MCF 10A (cell line): ENCODE measurements around the gene CD164. TPM values are rescaled to one million over a fixed set of nuclear protein-coding genes. Genes with fewer than 3 reads are reported as not detected.

Experiments
- BruUV-seq: library from RNA; stranded (reverse); fragments of 400-500 nt; replicated peaks from 2 replicates; lab custom pipeline; 2021; lab: Mats Ljungman, UMichigan
- CTCF ChIA-PET: fragments of 300-600 bp; sonication (Branson Sonifier 250); formaldehyde crosslinking; extraction: SDS; loops from one replicate; lab custom pipeline; 2021; ENCODE audit warnings: antibody characterized with exemption, inconsistent platforms; lab: Yijun Ruan, JAX
- POLR2A ChIA-PET: fragments of 300-600, 350-650 bp; sonication (Branson Sonifier 250); formaldehyde crosslinking; extraction: SDS; loops from one replicate; lab custom pipeline; 2020; ENCODE audit warnings: antibody characterized with exemption, inconsistent platforms; lab: Yijun Ruan, JAX
- DNase-seq: peaks from one replicate; pipeline ENCODE4 v3.0.0-alpha.2; 2018; ENCODE audit not compliant: unreplicated experiment
- H3K27ac Mint-ChIP-seq: one replicate; pipeline ENCODE4 v1.8.0; 2022; ENCODE audit warnings: mild to moderate bottlenecking, low read depth, mixed read lengths; ENCODE audit not compliant: unreplicated experiment
- H3K27me3 Mint-ChIP-seq: one replicate; pipeline ENCODE4 v1.8.0; 2022; ENCODE audit warnings: mixed read lengths; ENCODE audit not compliant: insufficient read depth, unreplicated experiment
- H3K36me3 Mint-ChIP-seq: one replicate; pipeline ENCODE4 v1.8.0; 2022; ENCODE audit warnings: mild to moderate bottlenecking, moderate library complexity, mixed read lengths; ENCODE audit not compliant: insufficient read depth, unreplicated experiment
- H3K4me1 Mint-ChIP-seq: one replicate; pipeline ENCODE4 v1.8.0; 2022; ENCODE audit warnings: mixed read lengths; ENCODE audit not compliant: insufficient read depth, unreplicated experiment
- H3K4me3 Mint-ChIP-seq: one replicate; pipeline ENCODE4 v1.8.0; 2022; ENCODE audit warnings: mild to moderate bottlenecking, moderate library complexity, mixed read lengths; ENCODE audit not compliant: unreplicated experiment
- H3K9me3 Mint-ChIP-seq: one replicate; pipeline ENCODE4 v1.8.0; 2022; ENCODE audit warnings: mixed read lengths; ENCODE audit not compliant: unreplicated experiment
- CTCF ChIP-seq: fragments of 200-600 bp; IDR thresholded peaks from one replicate; pipeline ENCODE4 v1.8.0; 2022; ENCODE audit warnings: antibody characterized with exemption, mild to moderate bottlenecking; ENCODE audit not compliant: unreplicated experiment
- intact Hi-C: fragments of 100-400 bp; cut with micrococcal nuclease; formaldehyde crosslinking; loops from 2 replicates; pipeline ENCODE4 v1.14.1; 2022
- total RNA-seq: library from RNA; stranded (reverse); gene quantifications from 2 replicates; pipeline ENCODE4 v1.2.3, GENCODE V29; 2022

The CD164 gene
- total RNA-seq, 1 experiment from 2014 or later: 156 TPM

GRCh38 chr6:109356237-109356636 is 26.0 kb downstream of the CD164 start:
- no peak for DNase-seq
- Mint-ChIP-seq H3K36me3 (peaks cover 29% of the 10 kb centered on the region), H3K27ac (no peak overlapping the region), H3K4me3 (no peak overlapping the region), H3K9me3 (no peaks in the 10 kb centered on the region), H3K4me1 (peaks cover 18% of the 10 kb centered on the region), H3K27me3 (no peaks in the 10 kb centered on the region)
- ChIA-PET POLR2A (no interaction called here), CTCF (interaction anchor here (0.6 kb wide), 1 partner anchor 691 kb away, joined by 3 read pairs; no protein-coding TSS in a partner anchor)
- no TSS peak for BruUV-seq
- TF ChIP-seq CTCF: no peak
- intact Hi-C loops: no loop called here

GRCh38 chr6:109351231-109352130 is 30.8 kb downstream of the CD164 start:
- H3K36me3 Mint-ChIP-seq: peaks cover 25% of the 10 kb centered on the region
- H3K27ac Mint-ChIP-seq: peak overlapping the region; percentile 89
- H3K9me3 Mint-ChIP-seq: no peaks in the 10 kb centered on the region
- H3K4me3 Mint-ChIP-seq: peak overlapping the region; percentile 9
- DNase-seq: peak; percentile 45
- peaks cover 36% of the 10 kb centered on the region for H3K4me1 Mint-ChIP-seq
- H3K27me3 Mint-ChIP-seq: no peaks in the 10 kb centered on the region
- no TSS peak for BruUV-seq
- CTCF ChIA-PET: interaction anchor here (0.6 to 3.8 kb wide), 9 partner anchors 10 to 1371 kb away, joined by 3 to 20 read pairs (median 4); partner anchors contain the start of gene CD164
- no peak for TF ChIP-seq CTCF
- POLR2A ChIA-PET: interaction anchor here (0.6 to 4.3 kb wide), 10 partner anchors 8 to 34 kb away, joined by 3 to 27 read pairs (median 4); partner anchors contain the start of gene CD164
- intact Hi-C loops: no loop called here

GRCh38 chr6:109349419-109349987 is 32.8 kb downstream of the CD164 start:
- peak; percentile 58 for DNase-seq
- intact Hi-C loops: no loop called here
- no peaks in the 10 kb centered on the region for H3K9me3 Mint-ChIP-seq

More at GRCh38 chr6:109349419-109349987, 32.8 kb downstream of the CD164 start:
- POLR2A ChIA-PET: interaction anchor here (1.0 to 4.3 kb wide), 4 partner anchors 10 to 172 kb away, joined by 3 to 27 read pairs (median 6); partner anchors contain the start of gene CD164
- no peak for TF ChIP-seq CTCF
- Mint-ChIP-seq H3K4me3 (no peak overlapping the region), H3K4me1 (peaks cover 36% of the 10 kb centered on the region), H3K27ac (peak overlapping the region; percentile 42), H3K27me3 (no peaks in the 10 kb centered on the region), H3K36me3 (peaks cover 18% of the 10 kb centered on the region)
- CTCF ChIA-PET: interaction anchor here (2.6 to 3.8 kb wide), 2 partner anchors 34 to 162 kb away, joined by 8 to 20 read pairs; partner anchors contain the start of gene CD164
- BruUV-seq: no TSS peak
